Measurements from ENCODE around the gene PLN. TPM values are rescaled to one million over a fixed set of nuclear protein-coding genes. Genes with fewer than 3 reads are reported as not detected.

The PLN gene
- total RNA-seq, 1 donor from 2014 or later: not detected

DNA sequence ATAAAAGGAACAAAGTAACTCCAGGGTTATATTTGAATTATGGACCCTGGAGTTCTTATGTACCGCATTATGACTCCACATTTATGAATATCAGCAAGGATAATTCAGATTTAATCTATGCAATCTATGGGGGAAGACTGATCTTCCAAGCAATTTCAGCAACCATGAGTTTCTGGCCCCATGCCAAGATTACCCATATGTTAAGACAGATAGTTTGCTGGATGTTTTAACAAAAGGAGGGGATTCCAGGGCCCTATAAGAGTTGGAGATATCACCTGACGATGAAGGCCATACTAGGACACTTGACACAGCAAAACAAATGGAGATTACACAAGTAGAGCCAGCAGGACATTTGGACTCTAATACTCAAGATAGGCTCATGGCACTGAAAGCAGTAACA is 45.9 kb upstream of the PLN start:
- peaks cover 3% of the 10 kb centered on the region for H3K4me1 Mint-ChIP-seq (ENCODE audit: unreplicated experiment)
- H3K36me3 Mint-ChIP-seq (ENCODE audit: unreplicated experiment): peaks cover 23% of the 10 kb centered on the region
- peaks cover 3% of the 10 kb centered on the region for H3K9me3 Mint-ChIP-seq (ENCODE audit: unreplicated experiment)
- no peaks in the 10 kb centered on the region for H3K27me3 Mint-ChIP-seq (ENCODE audit: unreplicated experiment)
- no peak for DNase-seq (ENCODE audit: extremely low spot score, unreplicated experiment)
- H3K27ac Mint-ChIP-seq (ENCODE audit: unreplicated experiment): no peak overlapping the region
- TF ChIP-seq, protein P1, sequence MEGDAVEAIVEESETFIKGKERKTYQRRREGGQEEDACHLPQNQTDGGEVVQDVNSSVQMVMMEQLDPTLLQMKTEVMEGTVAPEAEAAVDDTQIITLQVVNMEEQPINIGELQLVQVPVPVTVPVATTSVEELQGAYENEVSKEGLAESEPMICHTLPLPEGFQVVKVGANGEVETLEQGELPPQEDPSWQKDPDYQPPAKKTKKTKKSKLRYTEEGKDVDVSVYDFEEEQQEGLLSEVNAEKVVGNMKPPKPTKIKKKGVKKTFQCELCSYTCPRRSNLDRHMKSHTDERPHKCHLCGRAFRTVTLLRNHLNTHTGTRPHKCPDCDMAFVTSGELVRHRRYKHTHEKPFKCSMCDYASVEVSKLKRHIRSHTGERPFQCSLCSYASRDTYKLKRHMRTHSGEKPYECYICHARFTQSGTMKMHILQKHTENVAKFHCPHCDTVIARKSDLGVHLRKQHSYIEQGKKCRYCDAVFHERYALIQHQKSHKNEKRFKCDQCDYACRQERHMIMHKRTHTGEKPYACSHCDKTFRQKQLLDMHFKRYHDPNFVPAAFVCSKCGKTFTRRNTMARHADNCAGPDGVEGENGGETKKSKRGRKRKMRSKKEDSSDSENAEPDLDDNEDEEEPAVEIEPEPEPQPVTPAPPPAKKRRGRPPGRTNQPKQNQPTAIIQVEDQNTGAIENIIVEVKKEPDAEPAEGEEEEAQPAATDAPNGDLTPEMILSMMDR (IDR thresholded peaks at IDR 0.05): no peak
- H3K4me3 Mint-ChIP-seq (ENCODE audit: unreplicated experiment): no peak overlapping the region

- Mint-ChIP-seq H3K27ac (ENCODE audit: unreplicated experiment) (no peak overlapping the region), H3K36me3 (ENCODE audit: unreplicated experiment) (peaks cover 23% of the 10 kb centered on the region), H3K4me1 (ENCODE audit: unreplicated experiment) (peaks cover 3% of the 10 kb centered on the region)
Observed at GRCh38 chr6:118504611-118505010, 43.5 kb upstream of the PLN start.

DNA sequence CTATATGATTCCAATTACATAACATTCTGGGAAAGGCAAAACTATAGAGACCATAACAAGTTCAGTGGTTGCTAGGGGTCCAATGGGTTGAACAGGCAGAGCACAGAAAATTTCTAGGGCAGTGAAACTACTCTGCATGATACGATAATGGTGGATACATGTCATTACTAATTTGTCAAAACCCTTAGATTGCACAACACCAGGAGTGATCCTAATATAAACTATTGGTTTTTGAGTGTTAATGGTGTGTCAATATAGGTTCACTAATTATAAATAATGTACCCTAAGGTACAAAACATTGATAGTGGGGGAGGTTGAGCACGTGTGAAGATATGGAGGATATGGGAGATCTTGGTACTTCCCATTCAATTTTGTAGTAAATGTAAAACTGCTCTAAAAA is 42.4 kb upstream of the PLN start:
- TF ChIP-seq, protein P1 (IDR thresholded peaks at IDR 0.05): no peak
- no peaks in the 10 kb centered on the region for H3K27me3 Mint-ChIP-seq (ENCODE audit: unreplicated experiment)
- H3K4me3 Mint-ChIP-seq (ENCODE audit: unreplicated experiment): no peak overlapping the region
- peaks cover 3% of the 10 kb centered on the region for H3K4me1 Mint-ChIP-seq (ENCODE audit: unreplicated experiment)
- H3K36me3 Mint-ChIP-seq (ENCODE audit: unreplicated experiment): peaks cover 21% of the 10 kb centered on the region
- no peak overlapping the region for H3K27ac Mint-ChIP-seq (ENCODE audit: unreplicated experiment)
- peaks cover under 1% of the 10 kb centered on the region for H3K9me3 Mint-ChIP-seq (ENCODE audit: unreplicated experiment)
- DNase-seq (ENCODE audit: extremely low spot score, unreplicated experiment): no peak

More at GRCh38 chr6:118504611-118505010, 43.5 kb upstream of the PLN start:
- TF ChIP-seq, protein P1 (IDR thresholded peaks at IDR 0.05): no peak
- no peaks in the 10 kb centered on the region for H3K27me3 Mint-ChIP-seq (ENCODE audit: unreplicated experiment)
- no peak for DNase-seq (ENCODE audit: extremely low spot score, unreplicated experiment)
- no peak overlapping the region for H3K4me3 Mint-ChIP-seq (ENCODE audit: unreplicated experiment)
- H3K9me3 Mint-ChIP-seq (ENCODE audit: unreplicated experiment): peaks cover 3% of the 10 kb centered on the region

- no peak for DNase-seq (ENCODE audit: extremely low spot score, unreplicated experiment)
- Mint-ChIP-seq H3K4me3 (ENCODE audit: unreplicated experiment) (no peak overlapping the region), H3K27me3 (ENCODE audit: unreplicated experiment) (no peaks in the 10 kb centered on the region), H3K36me3 (ENCODE audit: unreplicated experiment) (peaks cover 21% of the 10 kb centered on the region), H3K27ac (ENCODE audit: unreplicated experiment) (no peak overlapping the region), H3K4me1 (ENCODE audit: unreplicated experiment) (peaks cover 3% of the 10 kb centered on the region), H3K9me3 (ENCODE audit: unreplicated experiment) (no peaks in the 10 kb centered on the region)
- TF ChIP-seq, protein P1 (IDR thresholded peaks at IDR 0.05): no peak
Observed at GRCh38 chr6:118506071-118506638, 41.9 kb upstream of the PLN start.

DNA sequence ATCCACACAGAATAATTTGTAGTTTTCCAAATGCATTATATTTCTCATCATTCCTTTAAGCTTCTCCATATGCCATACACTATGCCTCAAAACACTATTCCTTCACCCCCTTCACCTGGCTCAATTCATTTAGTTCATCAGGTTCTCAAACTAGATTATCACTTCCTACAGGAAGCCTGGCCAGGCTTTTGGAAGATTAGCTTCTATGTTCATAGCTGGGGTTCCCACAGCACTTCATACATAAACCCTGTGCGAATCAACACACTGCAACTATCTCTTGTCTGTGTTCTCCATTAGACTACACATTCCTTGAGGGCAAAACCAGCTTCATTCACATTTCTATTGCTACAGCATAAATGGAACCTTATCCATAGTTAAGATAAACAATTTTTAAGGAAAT is 40.5 kb upstream of the PLN start:
- H3K27ac Mint-ChIP-seq (ENCODE audit: unreplicated experiment): no peak overlapping the region
- no peaks in the 10 kb centered on the region for H3K27me3 Mint-ChIP-seq (ENCODE audit: unreplicated experiment)
- TF ChIP-seq, protein P1 (IDR thresholded peaks at IDR 0.05): no peak
- DNase-seq (ENCODE audit: extremely low spot score, unreplicated experiment): no peak
- H3K4me1 Mint-ChIP-seq (ENCODE audit: unreplicated experiment): peaks cover 3% of the 10 kb centered on the region
- H3K9me3 Mint-ChIP-seq (ENCODE audit: unreplicated experiment): no peaks in the 10 kb centered on the region
- H3K4me3 Mint-ChIP-seq (ENCODE audit: unreplicated experiment): no peak overlapping the region
- H3K36me3 Mint-ChIP-seq (ENCODE audit: unreplicated experiment): peaks cover 17% of the 10 kb centered on the region

All from osteocyte (in vitro differentiated cells).